ENCODE results near the gene PTPRJ.
"Not testable (repeated sequence)": the region's sequence is repeated elsewhere in the genome, so short reads cannot be mapped to it uniquely, and the experiment has no call there.

The PTPRJ gene

DNA sequence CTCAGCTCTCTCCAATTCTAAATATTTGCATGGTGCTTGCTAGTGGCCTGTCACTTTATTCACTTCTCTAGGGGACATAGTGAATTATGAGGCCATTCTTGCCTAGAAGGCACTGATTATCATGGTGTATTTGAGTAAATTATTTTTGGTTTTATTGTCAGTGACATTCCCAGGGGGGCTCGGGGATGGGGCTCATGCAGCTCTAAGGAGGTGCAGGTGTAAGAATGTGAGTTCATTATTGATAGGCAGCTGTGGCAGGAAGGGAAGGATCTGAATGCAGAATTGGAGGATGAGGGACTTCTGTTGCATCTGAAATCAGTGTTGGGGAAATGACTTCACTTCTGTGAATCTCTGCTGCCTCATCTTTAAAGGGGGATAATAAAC, 182.5 kb downstream of the PTPRJ start:
- DNase-seq (ENCODE audit: low read depth in 2 of 2): no peak

DNA sequence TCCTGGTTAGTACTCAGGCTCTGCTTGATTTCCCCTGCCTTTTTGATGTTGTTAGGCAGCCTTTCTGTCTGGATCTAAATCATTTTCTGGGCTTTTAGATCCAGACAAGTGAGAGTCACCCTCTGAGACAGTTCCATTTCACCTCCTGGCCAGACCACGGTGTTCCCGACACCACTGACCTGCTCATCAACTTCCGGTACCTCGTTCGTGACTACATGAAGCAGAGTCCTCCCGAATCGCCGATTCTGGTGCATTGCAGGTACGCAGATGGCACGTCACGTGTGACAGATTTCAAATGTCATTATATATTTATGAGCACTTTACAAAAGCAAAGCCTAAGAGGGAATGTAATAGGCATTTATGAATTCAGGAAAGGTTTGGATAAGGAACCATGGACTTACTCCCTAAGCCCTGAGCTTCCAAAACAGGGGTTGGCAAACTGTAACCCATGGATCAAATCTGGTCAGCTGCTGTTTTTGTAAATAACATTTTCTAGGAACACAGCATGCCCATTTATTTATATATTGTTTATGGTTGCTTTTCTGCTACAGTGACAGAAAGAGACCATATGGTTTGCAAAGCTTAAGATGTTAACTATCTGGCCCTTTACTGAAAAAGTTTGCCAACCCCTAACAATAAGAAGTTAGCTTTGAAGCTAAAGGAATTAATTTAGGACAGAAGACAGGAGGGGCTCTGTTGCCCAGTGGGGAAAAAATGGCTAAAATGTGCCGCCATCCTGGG, 183.2 kb downstream of the PTPRJ start:
- DNase-seq (ENCODE audit: low read depth in 2 of 2): no peak

GRCh38 chr11:48164836-48165235, 184.5 kb downstream of the PTPRJ start:
- DNase-seq (ENCODE audit: low read depth in 2 of 2): no peak

- DNase-seq (ENCODE audit: low read depth in 2 of 2): no peak
Measured at GRCh38 chr11:48165426-48165825, 185.1 kb downstream of the PTPRJ start.

DNA sequence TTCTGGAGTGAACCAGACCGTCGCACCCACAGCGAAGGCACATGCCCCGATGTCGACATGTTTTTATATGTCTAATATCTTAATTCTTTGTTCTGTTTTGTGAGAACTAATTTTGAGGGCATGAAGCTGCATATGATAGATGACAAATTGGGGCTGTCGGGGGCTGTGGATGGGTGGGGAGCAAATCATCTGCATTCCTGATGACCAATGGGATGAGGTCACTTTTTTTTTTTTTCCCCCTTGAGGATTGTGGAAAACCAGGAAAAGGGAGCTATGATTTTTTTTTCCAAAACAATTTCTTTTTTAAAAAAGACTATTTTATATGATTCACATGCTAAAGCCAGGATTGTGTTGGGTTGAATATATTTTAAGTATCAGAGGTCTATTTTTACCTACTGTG, 187.0 kb downstream of the PTPRJ start:
- no peak for DNase-seq (ENCODE audit: low read depth in 2 of 2)

DNA sequence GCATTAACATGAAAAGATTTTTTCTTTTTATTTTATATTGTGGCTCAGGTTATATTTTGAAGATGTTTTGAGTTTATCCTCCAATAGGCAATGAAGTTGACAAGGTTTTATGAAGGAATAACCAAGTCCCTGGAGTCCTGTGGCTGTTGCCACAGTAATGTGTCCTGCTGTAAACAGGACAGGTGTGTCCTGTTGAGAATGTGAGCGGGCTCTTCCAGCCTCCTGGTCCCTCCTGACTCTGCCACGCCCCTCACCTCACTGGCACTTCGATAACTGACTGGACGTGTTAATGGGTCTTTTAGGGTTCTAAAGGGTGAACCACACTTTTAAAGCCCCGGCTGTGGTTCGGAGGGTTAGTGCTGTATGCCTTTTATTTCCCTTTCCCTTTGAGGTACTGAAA, 188.5 kb downstream of the PTPRJ start:
- DNase-seq (ENCODE audit: low read depth in 2 of 2): no peak

DNA sequence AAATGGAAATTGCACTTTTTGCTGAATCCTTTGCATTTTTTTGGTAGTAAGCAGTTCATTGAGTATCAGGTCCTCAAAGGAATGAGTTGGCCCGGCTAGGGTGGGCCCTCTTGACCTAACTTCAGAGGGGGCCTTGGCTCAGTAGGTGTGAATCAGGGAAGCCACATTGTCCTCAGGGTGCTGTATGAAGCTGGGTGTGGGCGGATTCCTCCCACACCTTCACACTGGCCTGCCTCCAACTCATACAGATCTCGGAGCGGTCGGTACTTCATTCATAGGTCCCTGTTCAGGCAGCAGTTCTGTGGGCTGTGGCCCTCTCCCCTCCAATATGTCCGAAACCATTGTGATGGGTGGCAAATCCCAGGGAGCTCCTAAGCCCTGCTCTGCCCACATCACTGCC, 188.9 kb downstream of the PTPRJ start:
- DNase-seq (ENCODE audit: low read depth in 2 of 2): no peak

GRCh38 chr11:48169717-48170116, 189.4 kb downstream of the PTPRJ start:
- no peak for DNase-seq (ENCODE audit: low read depth in 2 of 2)

DNA sequence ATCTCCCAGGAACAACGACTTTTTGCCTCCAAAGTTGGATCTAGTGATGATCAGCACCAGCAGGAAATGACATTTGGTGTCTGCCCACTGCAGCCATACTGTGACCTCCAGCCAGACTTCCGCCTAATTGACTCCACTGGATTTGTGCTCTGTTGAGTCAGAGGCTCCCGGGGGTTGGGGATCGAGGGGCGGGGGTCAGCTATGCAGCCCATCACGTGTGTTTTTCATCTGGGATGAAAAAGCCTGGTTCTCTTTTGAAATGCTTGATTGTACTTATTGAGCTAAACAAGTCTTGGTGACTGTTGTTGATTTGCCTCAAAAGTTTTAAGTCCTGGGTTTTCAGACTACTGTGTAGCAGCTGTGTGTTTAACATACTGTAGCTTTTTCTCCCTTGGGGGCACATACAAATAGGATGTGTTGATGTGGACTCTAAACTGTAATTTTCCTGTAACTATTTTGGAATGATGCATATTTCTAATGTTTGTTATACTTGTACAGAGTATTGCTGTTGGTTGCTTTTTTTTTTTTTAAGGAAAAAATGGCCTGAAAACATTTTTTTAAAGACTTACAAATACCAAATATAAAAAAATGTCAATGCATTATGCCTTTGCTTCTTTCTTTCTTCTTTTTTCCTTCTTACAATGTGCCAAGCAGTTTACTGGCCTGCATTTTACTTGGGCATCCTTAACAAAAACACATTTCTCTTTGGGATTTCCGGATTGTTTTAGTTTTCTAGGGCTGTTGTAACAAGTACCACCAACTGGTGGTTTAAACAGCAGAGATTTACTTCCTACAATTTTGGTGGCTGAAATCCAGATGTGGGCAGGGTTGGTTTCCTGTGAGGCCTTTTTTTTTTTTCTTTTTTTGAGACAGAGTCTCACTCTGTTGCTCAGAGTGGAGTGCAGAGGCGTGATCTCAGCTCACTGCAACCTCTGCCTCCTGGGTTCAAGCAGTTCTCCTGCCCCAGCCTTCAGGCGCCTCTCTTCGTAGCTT, 190.2 kb downstream of the PTPRJ start:
- DNase-seq (ENCODE audit: low read depth in 2 of 2): no peak

DNA sequence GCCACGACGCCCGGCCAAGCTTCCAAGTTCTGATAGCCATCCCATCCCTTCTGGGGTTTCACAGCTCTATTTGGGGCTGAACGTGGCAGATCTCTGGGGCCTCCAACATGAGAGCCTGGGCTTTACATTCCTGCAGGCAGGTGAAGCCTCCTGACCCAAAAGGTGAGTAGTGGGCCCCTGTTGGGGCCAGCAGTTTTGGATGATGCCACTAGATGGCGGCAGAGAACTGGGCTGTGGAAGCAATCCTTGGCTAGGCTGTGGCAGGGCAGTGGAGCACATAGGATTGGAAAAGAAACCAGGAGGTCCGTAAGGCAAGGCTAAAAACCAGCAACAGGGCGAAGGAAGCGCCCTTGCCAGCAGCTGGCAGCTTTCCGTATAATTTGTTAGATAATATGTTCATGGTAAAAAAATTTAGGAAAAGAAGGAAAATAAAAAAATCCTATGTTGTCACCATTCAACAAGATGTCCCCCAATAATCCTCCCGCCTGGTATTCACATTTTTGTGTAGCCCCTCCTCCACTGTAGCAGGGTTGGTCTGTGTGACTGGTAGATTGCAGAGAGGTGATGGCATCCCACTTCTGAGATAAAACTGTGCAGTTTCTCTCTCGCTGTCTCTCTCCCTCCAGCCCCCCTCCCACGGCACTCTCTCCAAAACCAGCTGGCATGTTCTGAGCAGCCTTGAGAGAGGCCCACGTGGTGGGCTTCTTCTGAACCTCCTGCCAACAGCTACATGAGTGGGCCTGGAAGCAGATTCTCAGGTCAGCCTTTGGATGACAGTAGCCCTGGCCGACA, 192.7 kb downstream of the PTPRJ start:
- DNase-seq (ENCODE audit: low read depth in 2 of 2): no peak

DNA sequence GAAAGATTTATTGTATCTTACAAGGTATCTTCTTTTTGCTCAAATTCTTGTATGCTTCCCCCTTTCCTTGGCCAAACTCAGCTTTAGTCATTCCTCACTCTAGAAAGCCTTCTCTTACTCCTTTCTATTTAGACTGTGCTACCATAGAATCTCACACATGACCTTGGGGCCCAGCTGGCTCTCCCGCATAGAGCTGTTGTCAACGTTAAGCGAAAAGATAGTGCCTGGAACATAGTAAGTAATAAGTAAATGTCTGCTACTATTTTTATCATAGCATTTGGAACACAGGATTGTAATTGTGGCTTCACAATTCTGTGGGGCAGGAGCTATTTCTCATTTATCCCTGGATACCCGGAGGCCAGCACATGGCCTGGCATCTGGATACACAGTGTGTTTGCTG, 197.3 kb downstream of the PTPRJ start:
- no peak for DNase-seq (ENCODE audit: low read depth in 2 of 2)

DNA sequence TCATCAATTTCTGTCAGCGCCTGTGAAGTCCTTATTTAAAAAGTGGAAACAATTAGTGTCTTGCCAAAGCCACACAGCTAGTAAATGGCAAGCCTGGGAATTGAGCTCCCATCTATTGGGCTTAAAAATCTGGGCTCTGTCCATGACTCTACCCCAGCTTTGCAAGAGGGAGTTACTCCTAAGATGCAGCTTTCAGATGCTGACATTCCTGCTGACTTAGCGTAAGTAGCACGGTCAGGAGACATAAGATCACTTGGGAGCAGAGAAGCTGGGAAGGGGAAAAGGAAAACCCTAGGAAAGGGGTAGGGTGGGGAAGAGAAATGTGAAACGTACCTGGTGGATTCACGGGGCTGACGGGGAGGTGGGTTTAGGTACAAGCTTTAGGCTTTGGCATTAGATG, 200.3 kb downstream of the PTPRJ start:
- DNase-seq (ENCODE audit: low read depth in 2 of 2): no peak

DNA sequence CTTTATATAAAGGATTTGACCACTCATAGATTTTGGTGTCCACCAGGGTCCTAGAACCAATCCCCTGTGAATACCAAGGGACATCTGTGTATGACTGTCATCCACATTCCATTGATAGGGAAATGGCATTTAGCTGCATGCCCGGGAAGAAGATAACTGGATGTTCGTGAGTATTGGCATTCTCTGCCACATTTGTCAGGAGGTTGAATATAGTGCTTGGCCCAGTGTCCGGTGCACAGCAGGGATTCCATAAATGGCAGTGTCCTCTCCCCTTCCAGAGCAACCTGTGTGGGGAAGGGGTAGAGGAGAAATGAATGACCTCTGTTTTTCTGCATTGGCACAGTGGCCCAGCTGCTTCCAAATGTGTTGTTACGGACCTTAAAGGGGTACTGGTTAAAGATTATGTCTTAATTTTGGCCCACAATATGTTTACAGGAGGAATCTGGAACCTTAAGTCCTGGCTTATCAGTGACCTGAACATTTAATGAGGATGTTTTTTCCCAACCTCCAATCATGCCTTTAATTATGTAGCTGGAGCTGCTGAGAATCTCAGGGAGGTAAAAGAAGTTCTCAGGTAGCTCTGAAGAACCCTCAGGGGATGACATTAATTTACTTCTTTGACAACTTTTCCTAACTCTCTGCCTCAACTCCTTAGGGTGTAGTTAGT, 202.6 kb downstream of the PTPRJ start:
- DNase-seq (ENCODE audit: low read depth in 2 of 2): no peak

DNA sequence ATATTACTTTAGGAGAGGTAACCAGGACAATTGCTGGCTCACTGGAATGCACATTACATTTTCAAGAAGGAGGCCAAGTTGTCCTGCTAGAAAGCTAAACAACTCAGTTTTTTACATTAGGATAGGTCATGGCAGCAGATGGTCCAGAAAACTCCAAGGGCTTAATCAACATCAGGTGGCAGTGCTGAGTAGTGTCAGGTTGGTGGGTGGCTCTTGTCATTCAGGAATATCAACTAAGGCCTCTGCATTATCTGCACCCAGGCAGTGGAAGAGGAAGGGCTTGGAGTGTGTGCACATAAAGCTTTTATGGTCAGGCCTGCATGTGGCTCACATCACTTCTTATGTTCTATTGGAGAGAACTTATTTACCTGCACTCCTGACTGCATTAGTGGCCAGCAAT, 204.1 kb downstream of the PTPRJ start:
- no peak for DNase-seq (ENCODE audit: low read depth in 2 of 2)

DNA sequence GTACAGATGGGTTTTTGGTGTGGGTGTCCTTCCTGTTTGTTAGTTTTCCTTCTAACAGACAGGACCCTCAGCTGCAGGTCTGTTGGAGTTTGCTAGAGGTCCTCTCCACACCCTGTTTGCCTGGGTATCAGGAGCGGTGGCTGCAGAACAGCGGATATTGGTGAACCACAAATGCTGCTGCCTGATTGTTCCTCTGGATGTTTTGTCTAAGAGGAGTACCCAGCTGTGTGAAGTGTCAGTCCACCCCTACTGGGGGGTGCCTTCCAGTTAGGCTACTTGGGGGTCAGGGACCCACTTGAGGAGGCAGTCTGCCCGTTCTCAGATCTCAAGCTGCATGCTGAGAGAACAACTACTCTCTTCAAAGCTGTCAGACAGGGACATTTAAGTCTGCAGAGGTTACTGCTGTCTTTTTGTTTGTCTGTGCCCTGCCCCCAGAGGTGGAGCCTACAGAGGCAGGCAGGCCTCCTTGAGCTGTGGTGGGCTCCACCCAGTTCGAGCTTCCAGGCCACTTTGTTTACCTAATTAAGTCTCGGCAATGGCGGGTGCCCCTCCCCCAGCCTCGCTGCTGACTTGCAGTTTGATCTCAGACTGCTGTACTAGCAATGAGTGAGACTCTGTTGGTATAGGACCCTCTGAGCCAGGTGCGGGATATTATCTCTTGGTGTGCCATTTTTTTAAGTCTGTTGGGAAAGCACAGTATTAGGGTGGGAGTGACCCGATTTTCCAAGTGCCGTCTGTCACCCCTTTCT, 210.7 kb downstream of the PTPRJ start:
- not testable (repeated sequence) for DNase-seq (ENCODE audit: low read depth in 2 of 2)

- no peak for DNase-seq (ENCODE audit: low read depth in 2 of 2)
Measured at GRCh38 chr11:48193876-48194275, 213.5 kb downstream of the PTPRJ start.

- DNase-seq (ENCODE audit: low read depth in 2 of 2): no peak
Measured at GRCh38 chr11:48207881-48208280, 227.5 kb downstream of the PTPRJ start.

DNA sequence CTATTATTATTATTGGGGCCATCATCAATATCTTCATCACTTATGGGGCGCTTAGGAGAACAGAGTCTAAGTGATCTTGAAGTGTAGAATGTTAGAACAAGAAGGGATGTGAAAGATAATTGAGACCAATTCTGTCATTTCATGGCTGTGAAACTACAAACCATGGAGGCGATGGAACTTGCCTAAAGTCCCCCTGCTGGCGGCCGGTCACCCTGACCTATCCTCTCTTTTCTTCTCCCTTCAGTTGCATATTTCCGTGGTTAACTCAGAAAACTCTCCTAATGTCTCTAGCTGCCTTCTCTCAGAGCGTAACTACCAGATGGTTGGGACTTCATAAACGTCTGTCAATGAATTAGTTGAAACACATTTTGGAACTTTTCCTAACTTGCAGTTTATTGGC, 229.7 kb downstream of the PTPRJ start:
- DNase-seq (ENCODE audit: low read depth in 2 of 2): no peak

DNA sequence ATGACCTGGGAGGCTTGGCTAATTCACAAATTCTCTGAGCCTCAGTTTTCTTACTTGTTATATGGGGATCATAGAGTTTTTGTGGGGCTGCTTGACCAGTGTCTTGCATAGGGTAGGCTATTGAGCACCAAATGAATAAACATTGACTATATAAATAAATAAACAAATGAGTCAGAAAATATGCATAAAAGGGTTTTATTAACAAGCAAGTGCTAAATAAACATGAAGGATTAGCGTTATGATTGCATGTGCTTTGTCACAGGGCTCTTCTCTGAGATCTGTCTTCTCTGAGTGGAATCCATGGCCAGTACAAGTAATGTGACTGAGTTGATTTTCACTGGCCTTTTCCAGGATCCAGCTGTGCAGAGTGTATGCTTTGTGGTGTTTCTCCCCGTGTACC, 236.2 kb downstream of the PTPRJ start, which contains the start of gene OR4B1:
TSS of gene OR4B1 (plus strand) at position 301 of the 400 bp plus-strand sequence. CDS start at position 301, 0 bp downstream.
- DNase-seq (ENCODE audit: low read depth in 2 of 2): no peak
